NCI-H2227 treated with DMSO at 0.1 percent for 48 hours (cell line): ENCODE measurements around the gene NGEF.
"Not testable (repeated sequence)": the region's sequence is repeated elsewhere in the genome, so short reads cannot be mapped to it uniquely, and the experiment has no call there.

Source experiments
- DNase-seq: peaks from one replicate; lab custom pipeline; 2025; lab: John Stamatoyannopoulos, UW

NGEF gene

DNA sequence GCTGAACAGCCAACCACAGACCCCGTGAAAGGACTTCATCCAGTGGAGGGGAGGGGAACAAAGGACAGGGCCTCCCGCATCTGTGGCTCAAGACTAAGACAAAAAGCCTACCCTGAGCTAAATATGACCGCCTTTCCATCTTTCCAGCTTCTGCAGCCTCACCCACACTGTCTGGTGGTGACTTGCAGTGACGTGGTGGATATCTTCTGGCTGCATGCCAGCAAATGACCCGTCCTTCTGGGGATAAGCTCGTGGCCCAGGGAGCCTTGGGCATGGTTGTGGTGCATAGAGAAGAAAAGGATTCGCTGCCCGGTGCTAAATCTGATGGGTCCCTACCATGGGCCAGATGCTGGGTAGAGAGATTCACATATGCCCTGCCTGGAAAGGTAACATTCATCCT lies 8.7 kb upstream of the NGEF start:
- DNase-seq: no peak

DNA sequence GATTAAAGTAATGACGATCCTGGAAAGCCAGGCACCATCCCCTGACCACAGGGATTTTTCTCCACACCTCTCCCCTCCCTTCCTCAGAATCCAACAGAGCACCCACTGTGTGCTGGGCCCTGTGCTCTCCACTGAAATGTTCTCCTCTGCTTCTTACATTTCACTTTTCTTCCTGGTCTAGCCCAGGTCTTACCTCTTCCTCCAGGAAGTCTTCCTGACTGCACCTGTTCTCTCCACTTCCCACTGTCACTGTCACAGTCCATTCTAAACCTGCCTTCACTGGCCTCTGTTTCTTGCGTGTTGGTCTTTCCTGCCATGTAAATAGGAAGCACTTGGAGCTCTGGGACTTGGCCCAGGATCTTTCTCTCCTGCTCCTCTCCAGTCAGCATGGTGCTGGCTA lies 7.4 kb upstream of the NGEF start:
- DNase-seq: no peak

DNA sequence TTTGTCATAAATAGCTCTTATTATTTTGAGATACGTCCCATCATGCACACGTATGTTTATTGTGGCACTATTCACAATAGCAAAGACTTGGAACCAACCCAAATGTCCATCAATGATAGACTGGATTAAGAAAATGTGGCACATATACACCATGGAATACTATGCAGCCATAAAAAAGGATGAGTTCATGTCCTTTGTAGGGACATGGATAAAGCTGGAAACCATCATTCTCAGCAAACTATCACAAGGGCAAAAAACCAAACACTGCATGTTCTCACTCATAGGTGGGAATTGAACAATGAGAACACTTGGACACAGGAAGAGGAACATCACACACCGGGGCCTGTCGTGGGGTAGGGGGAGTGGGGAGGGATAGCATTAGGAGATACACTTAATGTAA lies 6.6 kb upstream of the NGEF start:
- DNase-seq: not testable (repeated sequence)

DNA sequence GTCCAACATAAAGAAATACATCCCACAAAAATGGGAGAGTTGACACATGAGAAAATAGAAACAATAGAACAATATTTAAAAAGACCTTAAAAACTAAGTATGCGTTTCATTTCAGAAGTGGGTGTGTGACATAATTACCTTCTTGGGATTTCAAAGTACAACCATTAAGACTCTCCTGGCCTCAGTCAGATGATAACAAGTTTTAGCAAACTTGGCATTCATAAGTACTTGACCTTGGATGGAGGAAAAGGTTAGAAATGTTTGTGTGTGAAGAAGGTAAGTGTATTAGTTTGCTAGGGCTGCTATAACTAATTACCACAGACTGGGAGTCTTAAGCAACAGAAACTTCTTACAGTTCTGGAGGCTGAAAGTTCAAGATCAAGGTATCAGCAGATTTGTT lies 4.9 kb upstream of the NGEF start:
- DNase-seq: no peak

DNA sequence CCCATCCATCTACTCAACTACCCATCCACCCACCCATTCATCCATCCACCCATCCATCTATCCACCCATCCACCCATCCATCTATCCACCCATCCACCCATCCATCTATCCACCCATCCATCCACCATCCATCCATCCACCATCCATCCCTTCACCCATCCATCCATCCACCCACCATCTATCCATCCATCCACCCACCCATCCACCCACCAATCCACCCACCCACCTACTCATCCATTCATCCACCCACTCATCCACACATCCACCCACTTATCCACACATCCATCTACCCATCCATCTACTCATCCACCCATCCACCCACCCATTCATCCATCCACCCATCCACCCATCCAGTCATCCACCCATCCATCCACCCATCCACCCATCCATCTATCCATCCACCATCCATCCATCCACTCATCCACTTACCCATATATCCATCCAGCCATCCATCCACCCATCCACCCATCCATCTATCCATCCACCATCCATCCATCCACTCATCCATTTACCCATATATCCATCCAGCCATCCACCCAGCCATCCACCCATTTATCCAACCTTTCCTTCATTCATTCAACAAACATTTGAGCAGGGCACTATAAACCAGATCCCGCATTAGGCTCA lies 2.1 kb upstream of the NGEF start:
- no peak for DNase-seq

DNA sequence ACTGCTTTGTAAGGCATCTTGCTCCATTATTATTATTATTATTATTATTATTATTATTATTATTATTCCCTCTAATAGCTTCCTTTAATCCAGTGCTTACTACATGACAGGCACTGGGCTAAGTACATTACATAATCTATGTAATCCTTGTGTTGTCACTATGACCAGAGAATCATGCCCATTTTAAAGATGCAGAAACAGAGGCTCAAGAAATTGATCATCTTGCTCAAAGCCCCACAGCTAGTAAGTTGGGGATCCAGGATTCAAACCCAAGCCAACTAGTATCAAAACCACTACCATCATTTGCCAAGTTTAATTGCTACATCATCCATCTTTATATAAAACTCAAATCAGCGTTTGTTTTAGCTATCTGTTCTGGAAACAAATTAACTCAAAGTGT lies 594 bp upstream of the NGEF start:
- DNase-seq: no peak

DNA sequence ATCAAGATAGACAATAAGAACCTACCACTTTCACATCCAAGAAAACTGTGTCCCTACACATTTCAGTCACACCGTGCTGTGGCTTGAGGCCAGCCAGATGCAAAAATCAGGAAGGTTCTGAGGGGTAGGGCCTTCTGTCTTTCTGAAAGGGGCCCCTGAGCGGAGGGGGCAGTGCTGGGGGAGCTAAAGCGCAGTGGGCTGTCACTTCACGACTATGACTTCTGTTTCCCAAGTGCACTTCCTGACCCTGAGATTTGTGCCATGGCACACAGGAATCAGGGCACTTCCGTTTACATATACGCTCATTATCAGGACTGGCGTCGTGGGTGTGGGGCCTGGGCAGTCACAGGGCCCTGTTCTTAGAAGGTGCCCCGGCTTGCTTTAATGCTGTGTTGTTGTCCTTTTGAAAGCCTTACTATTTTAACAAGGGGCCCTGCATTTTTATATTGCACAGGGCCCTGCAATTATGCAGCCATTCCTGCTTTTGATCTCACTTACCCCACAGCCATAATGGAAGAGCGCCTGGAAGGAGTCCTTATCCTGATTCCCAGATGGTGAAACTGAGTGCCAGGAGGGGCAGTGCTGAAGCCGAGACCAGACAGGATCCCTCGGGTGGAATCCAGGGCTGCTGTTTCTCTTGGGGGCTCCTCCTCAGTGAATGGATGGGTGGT lies 620 bp downstream of the NGEF start:
- no peak for DNase-seq

DNA sequence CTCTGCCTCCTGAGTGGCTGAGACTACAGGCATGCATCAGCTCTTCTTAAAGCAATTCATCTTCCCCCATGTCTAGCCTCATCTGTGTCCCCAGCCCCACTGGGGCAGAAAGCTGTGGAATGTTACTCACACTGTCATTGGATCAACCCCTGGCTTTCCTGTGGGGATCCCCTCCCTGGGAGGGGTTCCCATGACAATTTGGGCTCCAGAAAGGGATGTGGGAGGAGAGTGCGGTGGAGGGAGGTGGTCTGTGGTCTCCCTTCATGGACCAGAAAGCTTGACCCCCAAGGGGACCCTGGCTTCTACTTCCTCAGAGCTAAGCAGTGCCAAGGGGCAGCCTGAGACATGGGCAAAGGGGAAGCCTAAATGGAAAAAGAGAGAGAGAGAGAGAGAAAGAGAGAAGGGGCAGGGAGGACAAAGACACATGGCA lies 1.3 kb downstream of the NGEF start:
- no peak for DNase-seq

DNA sequence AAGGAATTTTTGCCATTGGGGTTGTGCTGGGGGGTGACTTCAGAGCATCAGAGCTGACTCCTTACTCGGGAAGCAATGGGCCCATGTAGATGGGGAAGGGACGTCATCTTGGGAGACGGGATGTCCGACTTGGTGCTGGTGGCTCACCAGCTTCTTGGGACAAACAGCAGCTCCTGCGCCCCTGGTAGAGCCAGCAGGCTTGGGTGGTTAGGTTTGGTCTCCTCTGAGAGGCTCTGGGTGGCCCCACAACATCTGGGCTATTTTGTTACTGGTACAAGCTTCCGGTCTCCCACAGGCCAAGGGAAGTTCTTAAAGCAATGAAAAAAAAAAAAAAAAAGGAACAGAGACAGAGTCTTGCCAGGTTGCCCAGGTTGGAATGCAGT lies 1.8 kb downstream of the NGEF start:
- DNase-seq: no peak

DNA sequence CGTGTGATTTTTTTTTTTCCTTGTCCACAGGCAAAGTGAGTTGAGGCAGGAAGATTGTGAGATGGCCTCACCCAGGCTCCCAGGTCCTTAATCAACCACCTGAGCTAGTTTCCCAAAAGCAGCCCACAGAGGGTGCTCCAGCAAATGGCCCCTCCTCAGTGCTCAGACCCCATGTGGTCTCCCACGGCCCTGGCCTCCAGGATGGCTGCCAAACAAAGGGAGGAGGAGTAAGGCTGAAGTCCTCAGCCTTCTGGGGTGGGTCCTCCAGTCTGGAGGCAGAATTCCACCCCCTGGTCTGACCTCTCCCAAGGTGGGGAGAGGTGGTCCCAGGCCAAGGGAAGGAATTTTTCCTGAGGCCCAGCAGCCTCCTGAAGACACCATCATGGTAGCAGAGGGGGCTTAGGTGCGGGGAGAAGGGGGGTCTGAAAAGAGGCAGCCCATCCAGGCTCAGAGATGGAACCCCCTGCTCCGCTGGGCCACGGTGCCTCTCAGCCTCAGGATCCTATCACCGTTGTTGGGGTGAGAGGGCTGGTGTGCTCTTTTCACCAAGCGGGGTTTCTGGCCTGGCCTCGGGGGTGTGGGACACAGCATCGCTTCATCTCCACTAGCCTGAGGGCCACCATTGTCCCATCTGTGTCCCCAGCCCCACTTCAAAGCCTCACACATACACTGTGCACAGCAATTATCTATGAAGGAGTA lies 2.3 kb downstream of the NGEF start:
- no peak for DNase-seq

DNA sequence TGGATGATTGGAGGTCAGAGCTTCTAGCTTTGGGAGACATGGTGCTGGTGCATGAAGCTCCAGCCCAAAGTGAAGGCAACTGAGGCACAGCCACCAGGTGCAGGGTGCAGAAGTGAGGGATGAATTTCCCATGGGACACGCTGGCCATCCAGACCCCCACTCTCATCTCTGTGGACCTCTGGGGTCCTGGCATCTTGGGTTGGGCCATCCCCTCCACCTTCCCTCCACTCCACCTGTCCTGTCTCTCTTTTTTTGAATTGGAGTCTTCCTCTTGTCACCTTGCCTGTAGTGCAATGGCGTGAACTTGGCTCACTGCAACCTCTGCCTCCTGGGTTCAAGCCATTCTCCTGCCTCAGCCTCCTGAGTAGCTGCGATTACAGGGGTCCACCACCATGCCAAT lies 3.4 kb downstream of the NGEF start:
- no peak for DNase-seq

DNA sequence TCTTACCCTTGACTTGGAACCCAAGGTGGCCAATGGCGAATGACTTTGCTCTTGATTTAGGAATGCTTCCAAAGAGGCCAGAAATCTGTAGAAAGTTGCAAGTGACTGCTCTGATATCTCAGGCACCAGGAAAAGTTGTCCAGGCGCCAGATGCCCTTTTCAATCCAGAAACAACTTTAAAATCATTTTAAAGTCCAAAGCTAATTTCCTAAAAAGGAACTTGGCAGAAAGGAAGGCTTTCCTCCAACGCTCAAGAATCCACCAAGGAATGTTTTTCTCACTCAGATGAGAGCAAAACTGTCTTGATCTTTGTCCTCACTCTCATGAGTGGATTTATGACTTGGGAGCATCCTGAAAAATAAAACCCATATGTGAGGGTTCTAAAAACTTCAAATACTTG lies 5.3 kb downstream of the NGEF start:
- no peak for DNase-seq

DNA sequence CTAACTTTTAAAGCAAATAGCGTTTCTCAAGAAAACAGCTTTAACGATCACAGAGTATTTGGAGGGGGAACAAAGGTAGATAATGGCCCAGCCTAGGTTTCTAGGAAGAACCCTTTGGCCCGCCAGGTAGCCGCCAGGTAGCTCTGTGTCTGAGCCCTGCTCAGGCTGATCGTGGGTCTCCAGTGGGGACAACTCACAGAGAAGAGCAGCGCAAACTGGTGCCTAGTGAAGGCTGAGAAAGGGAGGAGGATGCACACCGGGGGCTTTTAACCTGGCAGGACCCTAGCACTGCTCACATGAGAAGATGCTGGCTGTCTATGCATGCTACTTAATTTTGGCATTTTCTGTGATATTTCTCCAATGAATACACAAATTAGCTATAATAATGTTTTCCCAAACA lies 5.8 kb downstream of the NGEF start:
- no peak for DNase-seq

DNA sequence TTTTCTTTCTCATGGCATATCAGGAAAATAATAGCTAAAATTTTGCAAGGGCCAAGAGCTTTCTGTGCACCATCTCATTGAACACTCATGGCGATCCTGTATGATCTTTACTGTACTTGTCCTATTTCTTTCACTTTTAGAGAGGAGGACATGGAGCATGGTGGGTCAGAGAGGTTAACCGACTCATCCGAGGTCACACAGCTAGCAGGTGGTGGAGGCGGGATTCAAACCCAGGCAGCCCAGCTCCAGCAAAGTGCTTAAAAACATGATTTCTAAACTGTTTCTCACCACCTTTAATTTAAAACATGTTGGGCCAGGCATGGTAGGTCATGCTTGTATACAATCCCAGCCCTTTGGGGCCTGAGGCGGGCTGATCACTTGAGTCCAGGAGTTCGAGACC lies 6.4 kb downstream of the NGEF start:
- DNase-seq: no peak

DNA sequence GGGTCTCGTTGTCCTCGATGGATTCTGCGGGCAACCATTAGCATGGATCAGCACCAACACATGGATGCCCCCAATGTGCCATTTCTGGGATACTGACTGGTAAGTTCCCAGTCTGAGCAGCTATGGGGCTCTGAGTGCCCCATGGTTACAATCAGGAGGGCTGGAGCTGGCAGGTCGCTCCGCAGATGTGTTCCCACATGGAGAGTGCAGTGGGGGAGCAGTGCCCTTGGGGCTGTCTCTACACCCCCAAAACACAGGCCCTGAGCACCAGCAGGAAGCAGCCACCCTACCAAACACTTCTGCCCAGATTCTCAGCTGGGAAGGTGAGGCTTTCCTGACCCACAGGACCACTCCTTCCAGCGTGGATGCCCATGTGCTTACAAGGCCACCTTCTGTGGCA lies 8.0 kb downstream of the NGEF start:
- DNase-seq: no peak

DNA sequence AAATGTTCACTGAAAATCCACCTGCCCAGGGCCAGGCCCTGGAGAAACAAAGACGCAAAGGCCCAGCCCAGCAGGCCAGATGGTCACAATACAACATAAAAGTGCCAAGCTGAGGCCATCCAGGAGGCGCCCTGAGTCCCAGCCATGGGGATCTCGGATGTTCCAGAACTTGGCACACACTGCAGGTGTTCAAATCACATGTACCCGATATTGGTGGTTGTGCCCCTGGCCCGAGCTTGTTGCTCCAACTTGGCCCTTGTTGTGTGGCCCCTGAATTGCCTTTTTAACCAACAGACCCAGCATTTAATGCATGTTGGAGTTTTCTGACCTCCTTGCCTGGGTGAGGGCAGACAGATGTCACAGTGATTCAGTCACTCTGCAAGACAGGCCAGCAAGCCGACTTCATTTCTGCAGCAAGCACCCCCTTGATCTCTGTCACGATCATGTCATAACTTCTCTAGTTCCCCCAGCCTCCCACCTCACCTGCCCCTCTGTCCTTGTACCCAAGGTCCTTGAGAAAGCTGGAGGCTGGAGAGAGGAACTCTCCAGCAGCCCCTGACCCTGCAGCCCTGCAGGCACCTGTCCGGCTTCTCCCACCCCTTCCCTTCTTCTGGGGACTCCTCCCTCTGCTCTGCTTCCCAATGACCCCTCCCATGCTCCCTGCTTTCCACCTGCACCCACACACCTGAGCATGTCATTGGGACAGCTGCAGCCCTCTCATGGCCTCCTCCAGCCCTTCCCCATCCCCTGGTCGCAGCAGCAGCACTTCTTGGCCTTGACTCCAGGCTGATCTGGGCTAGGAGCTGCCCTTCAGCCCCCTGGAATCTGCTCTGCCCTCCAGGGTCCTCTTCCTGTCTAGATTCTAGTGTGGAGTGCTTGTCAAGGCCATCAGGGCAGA lies 9.1 kb downstream of the NGEF start:
- DNase-seq: no peak

DNA sequence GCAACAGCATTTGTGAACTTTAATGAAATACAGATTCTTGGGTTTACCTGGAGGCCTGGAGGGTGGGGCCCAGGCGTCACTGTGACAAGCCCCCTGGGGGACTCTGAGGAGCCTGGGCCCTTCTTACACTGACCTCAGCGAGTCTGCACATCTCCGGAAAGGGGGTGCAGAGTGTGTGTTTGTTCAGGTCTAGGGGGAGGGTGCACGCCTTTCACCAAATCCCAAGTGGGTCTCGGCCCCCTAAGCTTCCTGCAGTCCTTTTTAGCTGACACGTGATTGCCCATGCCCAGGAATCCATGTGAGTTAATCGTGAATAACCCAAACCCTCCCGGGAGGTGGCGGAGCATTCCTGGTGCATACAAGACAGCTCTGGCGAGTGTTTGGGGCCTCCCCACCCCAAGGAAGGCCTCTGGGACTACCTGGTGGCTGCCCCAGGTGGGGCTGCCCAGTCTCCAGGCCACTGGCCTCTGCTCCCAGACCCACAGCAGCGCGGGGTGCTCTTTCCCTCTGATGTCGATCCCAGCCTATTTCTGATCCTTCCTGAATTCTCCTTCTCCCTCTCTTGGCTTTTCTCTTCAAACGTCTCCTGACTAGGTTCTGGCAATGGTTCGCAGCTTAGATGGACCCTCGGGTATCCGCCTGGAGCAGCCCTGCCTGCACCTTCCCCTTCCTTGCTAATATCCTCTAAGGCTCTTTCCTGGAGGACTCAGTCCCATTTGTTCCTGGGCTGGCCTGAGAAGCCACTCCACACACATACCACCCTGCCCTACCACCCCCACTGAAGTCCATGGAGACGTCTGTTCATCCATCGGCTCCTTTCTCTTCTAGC lies 10.0 kb downstream of the NGEF start:
- no peak for DNase-seq

DNA sequence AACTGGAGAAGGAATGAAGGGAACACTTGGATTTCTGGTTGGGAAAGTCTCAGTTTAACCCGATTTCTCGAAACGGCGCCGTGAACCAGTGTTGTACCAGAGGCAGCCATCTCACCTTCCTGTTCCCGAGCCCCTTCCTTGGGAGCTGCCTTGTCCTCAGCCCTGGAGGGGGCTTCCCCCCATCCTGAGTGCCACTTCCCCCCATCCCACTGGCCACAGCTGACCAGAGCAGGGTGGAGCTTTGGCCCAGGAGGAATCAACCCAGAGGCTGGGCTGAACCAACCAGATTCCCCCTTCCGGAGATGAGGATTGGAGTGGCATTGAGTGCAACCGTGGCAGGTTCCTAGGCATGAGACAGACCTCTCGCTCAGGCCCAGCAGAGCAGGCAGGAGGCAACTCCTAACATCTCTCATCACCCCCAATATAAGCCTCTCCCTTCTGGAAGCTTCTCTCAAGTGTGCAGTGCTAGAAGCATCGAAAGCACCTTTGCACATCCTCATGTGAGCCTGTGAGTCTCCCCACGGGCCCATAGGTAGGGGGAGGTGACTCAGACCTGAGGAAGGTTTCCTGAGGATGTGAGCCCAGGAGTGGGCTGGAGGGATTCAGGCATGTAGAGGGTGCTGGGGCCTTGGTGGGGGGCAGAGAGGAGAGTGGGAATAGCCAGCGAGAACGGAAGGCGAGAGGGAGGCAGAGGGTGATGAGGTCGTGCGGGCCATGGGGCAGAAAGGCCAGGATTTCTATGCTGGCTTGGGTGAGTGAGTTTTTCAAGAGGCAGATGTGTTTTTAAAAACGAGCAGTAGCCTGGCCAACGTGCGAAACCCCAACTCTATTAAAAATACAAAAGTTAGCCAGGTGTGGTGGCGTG lies 11.9 kb downstream of the NGEF start:
- DNase-seq: no peak

DNA sequence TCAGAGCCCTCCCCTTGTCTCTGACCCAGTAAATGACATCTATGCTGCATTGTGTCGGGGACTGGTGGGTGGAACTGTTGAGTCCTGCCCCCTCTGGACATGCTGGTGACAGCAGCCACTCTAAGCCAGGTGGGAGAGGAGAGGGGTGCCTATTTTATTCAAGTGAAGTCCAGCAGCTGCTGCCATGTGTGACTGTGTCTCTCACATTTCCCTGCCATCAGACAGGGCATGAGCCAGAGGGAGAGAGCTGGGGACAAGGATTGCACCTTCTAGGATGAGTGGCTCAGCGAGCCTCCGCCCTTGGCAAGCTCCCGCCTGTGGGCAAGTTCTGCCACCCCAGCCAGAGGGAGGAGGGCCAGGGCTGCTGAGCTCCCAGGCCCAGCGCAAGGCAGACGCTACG lies 13.7 kb downstream of the NGEF start:
- no peak for DNase-seq

DNA sequence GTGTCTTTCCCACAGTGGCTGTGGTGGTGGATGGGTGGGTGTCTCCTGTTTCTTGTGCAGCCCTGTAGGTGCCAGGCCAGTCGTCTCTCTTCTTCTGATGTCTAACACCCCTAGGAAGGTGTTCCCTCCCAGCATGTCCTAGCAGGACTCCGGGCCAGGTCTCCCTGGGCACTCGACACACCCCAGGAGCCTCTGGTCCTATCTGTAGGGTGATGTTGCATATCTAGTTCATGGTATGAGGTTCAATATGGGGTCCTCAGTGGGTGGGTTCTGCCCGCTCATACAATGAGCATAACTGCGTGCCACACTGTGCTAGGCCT lies 14.4 kb downstream of the NGEF start:
- DNase-seq: no peak
